ENCODE measurements around the gene ERLEC1.

- TF ChIP-seq CTCF (IDR thresholded peaks at IDR 0.05) = no peak
- TF ChIP-seq ZFX (IDR thresholded peaks at IDR 0.05; ENCODE audit: borderline replicate concordance) = no peak
Observed at GRCh38 chr2:53752385-53752784, 34.5 kb upstream of the ERLEC1 start.

Data from 22Rv1 (cell line).